ENCODE data around the gene ZNF287.

The ZNF287 gene

DNA sequence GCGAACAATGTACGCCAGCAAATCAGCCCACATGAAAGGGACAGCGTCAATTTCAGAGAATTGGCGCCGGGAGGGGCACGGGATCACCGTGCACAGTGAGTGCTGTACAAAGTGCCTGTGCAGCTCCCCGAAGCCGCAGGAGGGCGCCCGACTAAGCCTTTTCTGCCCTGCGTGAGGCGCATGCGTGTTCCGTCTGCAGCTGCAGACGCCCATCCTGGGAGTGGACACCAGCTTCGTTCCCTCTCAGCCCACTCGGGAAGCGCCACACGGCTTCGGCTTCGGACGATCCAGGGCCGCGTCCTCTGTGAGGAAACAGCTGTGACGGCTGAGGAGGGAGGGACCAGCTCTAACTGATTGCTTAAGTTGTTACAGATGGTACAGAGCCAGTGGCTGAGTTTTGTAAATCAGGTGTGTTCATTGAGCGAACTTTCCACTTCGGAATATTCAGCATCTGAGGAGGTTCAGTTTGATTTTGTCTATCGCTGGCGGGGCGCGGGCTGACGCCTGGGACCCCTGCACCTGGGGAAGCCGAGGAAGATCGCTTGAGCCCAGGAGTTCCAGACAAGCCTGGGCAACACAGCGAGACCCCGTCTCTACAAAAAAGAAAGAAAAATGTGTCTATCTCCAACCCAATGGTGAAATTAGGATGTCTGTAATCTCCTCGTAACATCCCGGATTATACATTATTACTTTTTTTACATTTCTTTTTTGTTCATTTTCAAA, 15.4 kb upstream of the ZNF287 start:
- TF ChIP-seq CTCF (IDR thresholded peaks at IDR 0.05; ENCODE audit: borderline replicate concordance, insufficient read depth, low read depth, low read length): peak; percentile 70
- no peak overlapping the region for H3K4me3 ChIP-seq (ENCODE audit: low read depth, low read length)

DNA sequence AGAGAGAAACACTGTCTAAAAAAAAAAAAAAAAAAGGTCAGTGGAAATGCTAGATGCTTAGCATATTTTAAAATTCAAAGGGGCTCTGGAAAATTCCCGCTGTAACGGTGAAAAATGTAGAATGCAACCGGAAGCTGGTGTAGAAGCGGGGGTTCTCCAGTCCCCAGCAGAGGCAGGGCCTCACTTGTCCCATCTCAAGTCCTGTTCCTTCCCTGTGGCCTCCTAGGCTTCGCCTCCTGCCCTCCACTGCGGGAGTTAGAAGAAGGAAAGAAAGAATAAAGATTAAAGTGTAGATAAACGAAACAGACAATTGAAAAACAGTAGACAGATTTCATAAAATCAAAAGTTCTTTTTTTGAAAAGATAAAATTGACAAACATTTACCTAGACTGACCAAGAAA, 14.8 kb upstream of the ZNF287 start:
- TF ChIP-seq CTCF (IDR thresholded peaks at IDR 0.05; ENCODE audit: borderline replicate concordance, insufficient read depth, low read depth, low read length): no peak
- no peak overlapping the region for H3K4me3 ChIP-seq (ENCODE audit: low read depth, low read length)

GRCh38 chr17:16573466-16573865, 4.5 kb upstream of the ZNF287 start:
- no peak overlapping the region for H3K4me3 ChIP-seq (ENCODE audit: low read depth, low read length)
- no peak for TF ChIP-seq CTCF (IDR thresholded peaks at IDR 0.05; ENCODE audit: borderline replicate concordance, insufficient read depth, low read depth, low read length)

GRCh38 chr17:16569358-16569712, 331 bp upstream of the ZNF287 start:
- peak overlapping the region; percentile 91 for H3K4me3 ChIP-seq (ENCODE audit: low read depth, low read length)
- no peak for TF ChIP-seq CTCF (IDR thresholded peaks at IDR 0.05; ENCODE audit: borderline replicate concordance, insufficient read depth, low read depth, low read length)

- no peak for TF ChIP-seq CTCF (IDR thresholded peaks at IDR 0.05; ENCODE audit: borderline replicate concordance, insufficient read depth, low read depth, low read length)
- H3K4me3 ChIP-seq (ENCODE audit: low read depth, low read length): no peak overlapping the region
Measured at GRCh38 chr17:16552637-16553045, 16.4 kb downstream of the ZNF287 start.

DNA sequence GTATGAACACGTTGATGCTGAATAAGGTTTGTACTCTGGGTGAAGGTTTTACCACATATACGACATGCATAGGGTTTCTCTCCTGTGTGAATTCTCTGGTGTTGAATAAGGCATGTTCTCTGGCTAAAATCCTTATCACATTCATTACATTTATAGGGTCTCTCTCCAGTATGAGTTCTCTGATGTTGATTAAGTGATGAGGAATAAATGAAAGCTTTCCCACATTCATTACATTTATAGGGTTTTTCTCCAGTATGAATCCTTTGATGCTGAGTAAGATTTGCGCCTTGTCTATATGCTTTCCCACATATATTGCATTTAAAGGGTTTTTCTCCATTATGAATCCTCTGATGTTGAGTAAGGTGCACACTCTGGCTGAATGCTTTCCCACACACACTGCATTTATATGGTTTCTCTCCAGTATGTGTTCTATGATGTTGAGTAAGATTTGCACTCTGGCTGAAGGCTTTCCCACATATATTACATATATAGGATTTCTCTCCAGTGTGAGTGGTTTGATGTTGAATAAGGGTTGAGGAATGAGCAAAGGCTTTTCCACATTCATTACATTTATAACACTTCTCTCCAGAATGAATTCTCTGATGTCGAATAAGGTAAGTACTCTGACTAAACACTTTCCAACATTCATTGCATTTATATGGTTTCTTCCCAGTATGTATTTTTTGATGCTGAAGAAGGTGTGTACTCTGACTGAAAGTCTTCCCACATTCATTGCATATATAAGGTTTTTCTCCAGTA, 16.9 kb downstream of the ZNF287 start:
- no peak overlapping the region for H3K4me3 ChIP-seq (ENCODE audit: low read depth, low read length)
- no peak for TF ChIP-seq CTCF (IDR thresholded peaks at IDR 0.05; ENCODE audit: borderline replicate concordance, insufficient read depth, low read depth, low read length)

DNA sequence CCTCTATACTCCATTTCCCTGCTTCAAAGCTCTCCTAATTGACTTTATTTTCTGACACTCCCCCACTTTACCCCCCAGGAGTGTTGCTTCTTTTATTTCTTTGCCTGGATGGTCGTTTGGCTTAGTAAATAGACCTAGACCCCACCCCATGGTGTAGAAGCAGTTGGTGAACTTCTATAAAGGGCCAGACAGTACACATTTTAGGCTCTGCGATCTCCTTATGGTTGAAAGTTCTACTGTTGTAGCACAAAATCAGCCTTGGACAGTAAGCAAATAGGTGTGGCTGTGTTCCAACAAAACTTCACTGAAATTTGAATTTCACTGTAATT, 31.9 kb downstream of the ZNF287 start:
- no peak for TF ChIP-seq CTCF (IDR thresholded peaks at IDR 0.05; ENCODE audit: borderline replicate concordance, insufficient read depth, low read depth, low read length)

More for the DNA sequence above, 31.9 kb downstream of the ZNF287 start:
- no peak overlapping the region for H3K4me3 ChIP-seq (ENCODE audit: low read depth, low read length)
